Measurements from ENCODE around the gene SEPTIN6.

The SEPTIN6 gene

GRCh38 chrX:119693040-119693995, at the start of gene SEPTIN6:
Gene SEPTIN6 (minus strand): TSS chrX:119693168. CDS start chrX:119693105, 63 bp downstream.
- DNase-seq: peak; percentile 85

- no peak for DNase-seq
Observed at GRCh38 chrX:119738742-119739141, 45.8 kb upstream of the SEPTIN6 start.

DNA sequence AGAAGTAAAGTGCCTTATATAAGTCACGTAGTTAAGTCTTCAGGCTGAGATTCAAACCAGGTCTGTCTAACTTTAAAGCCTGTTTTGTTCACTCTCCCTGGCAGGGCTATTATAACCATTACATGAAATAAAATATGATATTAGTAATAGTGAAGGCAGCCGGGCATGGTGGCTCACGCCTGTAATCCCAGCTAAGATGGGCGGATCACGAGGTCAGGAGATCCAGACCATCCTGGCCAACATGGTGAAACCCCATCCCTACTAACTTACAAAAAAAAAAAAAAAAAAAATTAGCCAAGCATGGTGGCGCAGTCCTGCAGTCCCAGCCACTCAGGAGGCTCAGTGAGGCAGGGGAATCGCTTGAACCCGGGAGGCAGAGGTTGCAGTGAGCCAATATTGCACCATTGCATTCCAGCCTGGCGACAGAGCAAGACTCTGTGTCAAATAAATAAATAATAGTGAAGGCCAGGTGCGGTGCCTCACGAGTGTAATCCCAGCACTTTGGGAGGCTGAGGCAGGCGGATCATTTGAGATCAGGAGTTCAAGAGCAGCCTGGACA, 43.3 kb upstream of the SEPTIN6 start:
- DNase-seq: no peak

GRCh38 chrX:119735467-119735866, 42.5 kb upstream of the SEPTIN6 start:
- no peak for DNase-seq

DNA sequence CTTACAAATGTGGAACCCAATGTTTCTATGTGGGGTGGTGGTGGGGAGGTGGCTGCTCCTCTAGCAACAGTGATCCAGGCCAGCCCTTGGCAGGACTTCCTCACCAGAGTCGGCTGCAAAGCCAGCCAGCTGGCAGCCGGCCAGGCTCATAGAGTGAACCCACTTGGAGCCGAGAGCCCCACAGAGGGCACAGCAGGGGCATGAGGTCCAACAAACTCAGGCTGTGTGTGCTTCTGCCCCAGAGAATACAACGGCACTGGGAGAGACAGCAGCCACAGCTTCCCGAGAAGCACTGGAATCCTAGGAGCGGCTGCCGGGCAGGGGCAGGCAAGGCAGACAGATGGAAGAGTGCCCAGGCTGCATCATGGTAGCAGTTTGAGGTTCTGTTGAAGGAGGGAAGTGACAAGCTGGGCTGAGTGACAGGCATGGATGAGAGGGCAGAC, 42.0 kb upstream of the SEPTIN6 start:
- DNase-seq: no peak

DNA sequence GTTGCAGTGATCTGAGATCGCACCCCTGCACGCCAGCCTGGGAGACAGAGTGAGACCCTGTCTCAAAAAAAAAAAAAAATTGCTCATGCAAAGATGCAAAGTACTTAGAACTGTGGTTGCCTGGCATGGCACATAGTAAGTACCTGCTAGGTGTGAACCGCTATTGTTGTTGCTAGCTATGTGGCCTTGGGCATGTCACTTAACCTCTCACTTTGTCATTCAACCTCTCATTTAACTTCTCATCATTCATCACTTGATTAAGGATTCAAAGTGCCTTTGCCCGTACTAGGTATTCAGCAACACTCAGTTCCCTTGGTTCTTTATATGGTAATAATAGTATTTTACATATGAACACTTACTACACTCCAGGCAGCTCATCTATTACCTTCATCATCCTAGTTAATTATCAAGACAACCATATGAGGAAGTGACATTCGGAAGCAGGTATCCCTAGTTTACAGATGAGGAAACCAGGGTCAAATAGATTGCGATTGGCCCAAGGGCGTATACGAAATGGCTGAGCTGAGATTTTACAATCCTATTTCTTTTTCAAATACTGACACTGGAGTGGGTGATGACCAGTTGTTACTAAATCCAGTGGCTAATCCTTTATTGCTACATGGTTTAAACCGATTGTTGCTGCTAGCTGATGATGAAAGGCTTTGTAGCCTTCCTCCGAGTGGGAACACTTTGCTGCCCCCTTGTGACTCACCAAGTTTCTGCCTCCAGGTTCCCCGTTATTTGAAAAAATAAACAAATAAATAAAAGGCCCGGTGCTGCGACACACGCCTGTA, 36.6 kb upstream of the SEPTIN6 start:
- DNase-seq: peak; percentile 68

GRCh38 chrX:119728487-119728886, 35.5 kb upstream of the SEPTIN6 start:
- DNase-seq: no peak

DNA sequence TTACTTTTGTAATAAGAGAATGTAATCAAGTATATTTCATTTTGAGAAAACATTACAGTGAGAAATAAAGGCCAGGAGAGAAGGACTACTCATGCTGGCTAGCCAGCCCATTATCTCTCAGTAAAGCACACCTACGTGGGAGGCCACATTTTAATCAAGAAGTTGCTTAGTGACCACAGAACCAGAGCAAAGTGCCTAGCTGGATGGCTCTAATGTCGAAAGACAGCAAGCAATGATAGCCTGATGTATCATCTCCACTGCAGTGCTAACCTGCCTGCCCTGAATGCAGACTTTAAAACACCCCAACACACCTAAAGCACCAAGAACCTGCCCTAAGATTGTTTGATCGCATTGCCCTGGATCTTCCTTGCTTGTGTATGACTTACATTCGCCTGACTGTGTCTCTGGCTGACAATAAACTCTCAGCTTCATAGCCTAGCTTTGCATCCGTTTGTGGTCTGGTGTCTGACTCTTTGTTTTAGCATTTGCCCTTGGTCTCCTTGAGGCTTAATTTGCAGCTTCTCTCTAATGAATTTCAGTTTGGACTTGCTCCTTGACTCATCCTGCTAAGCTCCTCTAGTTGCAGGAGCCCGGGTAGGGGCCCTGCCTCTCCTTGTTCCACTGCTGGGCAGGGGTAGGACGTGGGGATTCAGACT, 34.1 kb upstream of the SEPTIN6 start:
- DNase-seq: peak; percentile 2

- DNase-seq: no peak
Observed at GRCh38 chrX:119721926-119722325, 29.0 kb upstream of the SEPTIN6 start.

DNA sequence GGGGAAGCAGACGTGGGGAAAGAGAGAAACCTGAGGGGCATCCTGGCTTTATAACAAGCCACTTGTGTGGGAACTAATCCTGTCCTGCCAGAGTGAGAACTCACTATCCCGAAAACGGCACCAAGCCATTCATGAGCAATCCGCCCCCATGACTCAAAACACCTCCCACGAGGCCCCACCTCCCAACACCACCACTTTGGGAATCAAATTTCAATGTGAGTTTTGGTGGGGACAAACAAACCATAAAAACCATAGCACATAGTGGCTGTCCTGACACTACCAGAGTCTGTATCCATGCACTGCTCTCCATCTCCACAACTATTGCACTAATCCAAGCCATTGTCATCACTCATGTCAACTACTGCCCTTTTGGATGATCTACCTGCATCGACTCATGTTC, 28.5 kb upstream of the SEPTIN6 start:
- no peak for DNase-seq

- DNase-seq: no peak
Observed at GRCh38 chrX:119709630-119710029, 16.7 kb upstream of the SEPTIN6 start.

DNA sequence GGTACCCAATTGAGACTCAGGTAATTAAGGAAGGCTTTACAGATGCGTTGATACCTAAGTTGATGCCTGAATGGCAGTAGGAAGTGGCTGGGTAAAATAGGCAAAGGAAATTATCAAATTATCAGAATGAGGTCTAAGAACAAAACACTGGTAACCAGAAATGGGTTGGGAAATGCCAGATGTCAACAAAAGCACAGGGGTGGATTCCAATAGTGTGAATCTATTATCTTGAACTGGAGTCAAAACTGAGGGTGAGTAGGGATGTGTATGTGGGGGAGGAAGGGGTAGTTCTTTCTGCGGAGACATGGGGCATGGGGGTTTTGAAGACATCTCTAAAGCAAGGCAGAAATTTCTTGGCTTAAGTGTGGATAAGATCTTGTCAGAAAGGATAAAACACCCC, 16.0 kb upstream of the SEPTIN6 start:
- DNase-seq: no peak

DNA sequence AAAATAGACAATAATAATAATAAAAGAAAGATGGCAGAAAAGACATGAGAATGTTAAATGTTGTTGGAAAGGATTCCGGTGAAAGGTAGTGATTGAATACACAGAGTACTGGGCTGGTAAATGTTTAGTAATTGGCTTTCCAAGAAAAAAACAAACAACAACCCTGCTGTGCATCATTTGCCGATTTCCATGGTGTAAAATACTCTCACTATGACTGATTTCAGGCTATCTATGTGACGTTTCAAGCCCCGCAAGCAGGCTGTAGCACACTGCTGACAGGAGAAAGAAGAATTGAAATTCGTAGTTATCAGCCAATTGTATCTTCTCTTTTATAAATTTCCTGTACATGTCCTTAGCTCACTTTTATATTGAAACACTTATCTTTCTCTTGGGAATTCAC, 13.6 kb upstream of the SEPTIN6 start:
- DNase-seq: no peak

- DNase-seq: no peak
Observed at GRCh38 chrX:119698845-119699244, 5.9 kb upstream of the SEPTIN6 start.

DNA sequence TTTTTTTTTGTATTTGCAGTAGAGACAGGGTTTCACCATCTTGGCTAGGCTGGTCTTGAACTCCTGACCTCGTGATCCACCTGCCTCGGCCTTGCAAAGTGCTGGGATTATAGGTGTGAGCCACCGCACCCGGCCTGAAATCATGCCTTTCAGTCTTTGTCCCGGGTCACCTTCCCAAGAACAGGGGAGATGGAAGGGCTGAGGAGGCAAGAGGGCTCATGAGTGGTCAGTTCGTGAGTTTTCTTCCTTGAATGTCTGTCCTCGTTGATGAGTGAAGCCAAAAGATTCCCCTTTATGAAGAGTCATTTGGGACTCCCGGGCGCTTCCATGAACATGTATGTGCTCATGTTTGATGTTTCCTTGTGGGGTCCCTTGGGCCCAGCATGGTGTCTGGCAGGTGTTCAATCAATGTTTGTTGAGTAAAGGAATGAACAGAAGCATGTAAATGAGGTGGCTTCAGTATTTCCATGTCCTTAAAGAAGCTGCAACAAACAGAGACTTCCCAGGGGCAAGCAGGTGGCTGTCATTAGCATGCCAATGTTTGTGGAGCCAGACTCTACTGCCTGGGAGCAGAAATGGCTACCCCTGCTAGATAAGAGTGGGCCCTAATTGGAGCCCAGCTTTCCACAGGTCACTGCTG, 3.4 kb upstream of the SEPTIN6 start:
- no peak for DNase-seq

DNA sequence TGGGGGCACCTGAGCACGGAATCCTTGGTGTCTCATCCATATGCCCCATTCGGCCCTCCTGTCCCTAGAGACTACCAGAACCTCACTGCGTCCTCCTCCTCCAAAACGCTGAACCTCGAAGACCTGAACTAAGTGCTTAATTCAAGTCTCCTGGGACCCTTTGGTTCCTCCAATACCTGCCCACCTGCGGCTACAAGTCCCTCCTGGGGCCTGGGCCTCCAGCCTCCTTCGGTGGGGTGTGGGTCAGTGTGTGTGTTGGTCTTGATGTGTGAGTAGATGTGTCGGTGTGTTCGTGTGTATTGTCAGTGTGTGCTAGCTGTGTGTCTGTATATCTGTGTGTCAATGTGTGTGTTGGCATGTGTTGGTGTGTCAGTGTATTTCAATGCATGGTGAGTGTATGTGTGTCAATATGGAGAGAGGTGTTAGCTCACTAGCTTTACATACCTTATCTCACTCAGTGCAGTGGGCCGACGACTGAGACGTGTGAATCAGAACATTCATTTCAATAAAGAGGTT, 2.6 kb upstream of the SEPTIN6 start:
- DNase-seq: no peak

- no peak for DNase-seq
Observed at GRCh38 chrX:119694601-119695534, 1.9 kb upstream of the SEPTIN6 start.

GRCh38 chrX:119693996-119694451, 1.1 kb upstream of the SEPTIN6 start:
- no peak for DNase-seq

DNA sequence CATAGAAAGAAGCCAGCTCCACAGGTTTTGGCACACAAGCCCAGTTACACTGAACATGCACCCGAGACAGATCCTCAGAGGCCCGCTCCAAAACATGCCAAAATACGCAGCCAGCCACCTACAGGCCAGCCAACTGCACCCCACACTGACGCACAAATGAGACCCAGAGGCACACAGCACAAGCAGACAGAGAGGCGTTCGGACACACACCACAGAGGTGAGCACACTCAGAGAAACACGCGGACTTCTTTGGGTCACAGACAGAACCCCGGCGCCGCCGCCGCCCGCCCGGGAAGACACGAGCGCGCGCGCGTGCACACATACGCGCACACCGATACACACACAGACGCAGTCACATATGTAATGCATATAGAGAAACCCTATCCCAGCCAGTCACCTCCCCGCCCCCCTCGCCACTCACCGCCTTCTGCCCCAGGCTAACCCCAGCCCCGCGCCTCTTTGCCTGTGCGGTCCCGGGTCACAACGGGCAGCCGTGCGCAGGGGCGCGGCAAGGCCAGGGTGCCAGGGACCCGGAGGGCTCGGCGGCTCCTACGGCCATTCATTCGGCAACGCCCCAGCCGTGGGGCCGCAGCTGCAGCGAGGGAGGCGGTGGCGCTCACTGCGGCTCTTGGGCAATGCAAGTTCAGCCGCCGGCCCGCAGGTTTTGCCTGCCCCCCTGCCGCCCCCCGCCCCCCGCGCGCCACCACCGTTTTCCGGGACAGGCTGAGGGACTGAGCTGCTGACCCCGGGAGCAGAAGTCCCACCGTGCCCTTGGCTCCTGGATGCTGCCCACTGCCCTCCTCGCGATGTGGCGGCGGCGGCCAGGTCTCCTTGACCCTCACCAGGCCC, 553 bp downstream of the SEPTIN6 start:
- peak; percentile 77 for DNase-seq
